OCI-LY7 (cell line): ENCODE results near the gene ERICH3.

ENCODE experiments used
- EZH2phosphoT487 ChIP-seq: fragments of 200-600 bp; sonication (generic); IDR thresholded peaks from 2 replicates; pipeline ENCODE4 v1.6.1; 2018; ENCODE audit warnings: low read depth, borderline replicate concordance, mild to moderate bottlenecking, mixed run types, antibody characterized with exemption, low read length, moderate library complexity, mixed read lengths
- TF ChIP-seq, protein P1 (sequence below): fragments of 200-600 bp; sonication (generic); conservative IDR thresholded peaks from 2 replicates; pipeline ENCODE4 v1.5.1; 2014; ENCODE audit warnings: mild to moderate bottlenecking, antibody characterized with exemption, low read length, moderate library complexity, mixed read lengths

DNA sequence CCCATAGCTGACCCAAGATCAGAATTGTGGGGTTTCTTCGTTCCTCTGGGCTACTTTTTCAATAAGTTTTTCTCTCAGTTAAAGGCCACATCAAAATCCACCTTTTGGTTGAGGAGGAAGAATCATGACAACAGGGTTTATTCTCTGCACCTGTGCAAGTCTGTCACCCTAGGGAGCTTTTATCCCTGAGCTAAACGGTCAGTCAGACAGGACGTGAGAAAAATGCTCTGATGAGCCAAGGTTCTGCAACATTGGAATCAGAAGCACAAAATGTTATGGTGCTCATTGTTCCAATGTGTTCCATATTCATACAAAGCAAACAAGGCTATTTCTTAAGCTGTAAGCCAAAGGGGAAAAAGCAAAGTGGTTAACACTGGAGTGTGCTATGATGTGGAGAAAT is 7.4 kb upstream of the ERICH3 start:
- TF ChIP-seq, protein P1, sequence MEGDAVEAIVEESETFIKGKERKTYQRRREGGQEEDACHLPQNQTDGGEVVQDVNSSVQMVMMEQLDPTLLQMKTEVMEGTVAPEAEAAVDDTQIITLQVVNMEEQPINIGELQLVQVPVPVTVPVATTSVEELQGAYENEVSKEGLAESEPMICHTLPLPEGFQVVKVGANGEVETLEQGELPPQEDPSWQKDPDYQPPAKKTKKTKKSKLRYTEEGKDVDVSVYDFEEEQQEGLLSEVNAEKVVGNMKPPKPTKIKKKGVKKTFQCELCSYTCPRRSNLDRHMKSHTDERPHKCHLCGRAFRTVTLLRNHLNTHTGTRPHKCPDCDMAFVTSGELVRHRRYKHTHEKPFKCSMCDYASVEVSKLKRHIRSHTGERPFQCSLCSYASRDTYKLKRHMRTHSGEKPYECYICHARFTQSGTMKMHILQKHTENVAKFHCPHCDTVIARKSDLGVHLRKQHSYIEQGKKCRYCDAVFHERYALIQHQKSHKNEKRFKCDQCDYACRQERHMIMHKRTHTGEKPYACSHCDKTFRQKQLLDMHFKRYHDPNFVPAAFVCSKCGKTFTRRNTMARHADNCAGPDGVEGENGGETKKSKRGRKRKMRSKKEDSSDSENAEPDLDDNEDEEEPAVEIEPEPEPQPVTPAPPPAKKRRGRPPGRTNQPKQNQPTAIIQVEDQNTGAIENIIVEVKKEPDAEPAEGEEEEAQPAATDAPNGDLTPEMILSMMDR = no peak
- TF ChIP-seq EZH2phosphoT487 = no peak
